HepG2 (cell line): Measurements from ENCODE around the gene UAP1L1. TPM values are rescaled to one million over a fixed set of nuclear protein-coding genes. Genes with fewer than 3 reads are reported as not detected.

Experiments
- FOSL2 ChIP-seq: sonication (generic); formaldehyde crosslinking; IDR thresholded peaks from 2 replicates; pipeline ENCODE4 v1.4.0; 2020; ENCODE audit warnings: missing genetic modification reagents
- FOXO1 ChIP-seq: sonication (generic); formaldehyde crosslinking; IDR thresholded peaks from 2 replicates; pipeline ENCODE4 v1.4.0; 2020; ENCODE audit warnings: missing genetic modification reagents
- NFIC ChIP-seq: IDR thresholded peaks from 2 replicates; pipeline ENCODE4 v1.6.1; 2012; ENCODE audit warnings: mild to moderate bottlenecking, low read length, inconsistent platforms
- PHB2 ChIP-seq: fragments of 450-650 bp; IDR thresholded peaks from 2 replicates; pipeline ENCODE4 v1.6.1; 2018; ENCODE audit not compliant: partially characterized antibody
- RAD51 ChIP-seq: fragments of 450-650 bp; IDR thresholded peaks from 2 replicates; pipeline ENCODE4 v1.6.1; 2016; ENCODE audit warnings: borderline replicate concordance
- RFX3 ChIP-seq: IDR thresholded peaks from 2 replicates; pipeline ENCODE4 v1.6.1; 2016; ENCODE audit warnings: missing biosample characterization, missing genetic modification reagents
- SPEN ChIP-seq: sonication (generic); formaldehyde crosslinking; IDR thresholded peaks from 2 replicates; pipeline ENCODE4 v1.5.1; 2020; ENCODE audit warnings: low read depth, mild to moderate bottlenecking, missing genetic modification reagents
- TAF15 ChIP-seq: fragments of 200-400 bp; formaldehyde crosslinking; IDR thresholded peaks from one replicate; pipeline ENCODE4 v1.6.1; 2018; ENCODE audit warnings: mild to moderate bottlenecking, low read depth, low read length; ENCODE audit not compliant: poor library complexity, severe bottlenecking
- TBL1XR1 ChIP-seq: fragments of 150-350 bp; IDR thresholded peaks from 2 replicates; pipeline ENCODE4 v1.6.1; 2014; ENCODE audit warnings: borderline replicate concordance, low read length; ENCODE audit not compliant: partially characterized antibody
- ZBTB38 ChIP-seq: sonication (generic); formaldehyde crosslinking; IDR thresholded peaks from 2 replicates; pipeline ENCODE4 v1.5.1; 2020; ENCODE audit warnings: mild to moderate bottlenecking, missing genetic modification reagents
- ZFAT ChIP-seq: sonication (generic); formaldehyde crosslinking; conservative IDR thresholded peaks from 2 replicates; pipeline ENCODE4 v1.8.1; 2023; ENCODE audit warnings: missing genetic modification reagents, inconsistent platforms
- ZNF660 ChIP-seq: sonication (generic); formaldehyde crosslinking; IDR thresholded peaks from 2 replicates; pipeline ENCODE4 v1.5.1; 2020; ENCODE audit warnings: mild to moderate bottlenecking, low read depth, missing genetic modification reagents, borderline replicate concordance
- ZNF766 ChIP-seq: sonication (generic); formaldehyde crosslinking; IDR thresholded peaks from 2 replicates; pipeline ENCODE4 v1.5.0; 2020; ENCODE audit warnings: missing genetic modification reagents, borderline replicate concordance
- ZNF777 ChIP-seq: sonication (generic); formaldehyde crosslinking; IDR thresholded peaks from 2 replicates; pipeline ENCODE4 v1.4.0; 2020; ENCODE audit warnings: missing genetic modification reagents
- polyA plus RNA-seq, 8 experiments: library from polyadenylated mRNA; depleted of rRNA in 3 of 8; stranded (reverse) in 7 of 8; unstranded in 1 of 8; fragments of >200 nt; fragmentation: Illumina TruSeq in 4 of 8; extraction: Trizol in 4 of 8; gene quantifications; 2 replicates each; pipeline versions ENCODE4 v1.2.1 to v1.2.3, GENCODE V29; 2011 to 2016; ENCODE audit warnings: low read depth in 4 of 8, missing spikeins in 1 of 8, mixed read lengths in 1 of 8; ENCODE audit not compliant: insufficient read depth in 1 of 8
- total RNA-seq, 5 experiments: library from RNA; depleted of rRNA; stranded (reverse); fragments of >200 nt; fragmentation: Illumina TruSeq; extraction: Trizol; gene quantifications; 2 replicates each; pipeline ENCODE4 v1.2.3, GENCODE V29; 2016; ENCODE audit warnings: low read depth in 1 of 5
- TF ChIP-seq, protein P1 (sequence below): sonication (generic); formaldehyde crosslinking; IDR thresholded peaks from 2 replicates; pipeline ENCODE4 v1.8.0; 2022; ENCODE audit warnings: missing genetic modification reagents, mild to moderate bottlenecking, moderate library complexity, borderline replicate concordance
- TF ChIP-seq, protein P2 (sequence below): sonication (generic); formaldehyde crosslinking; IDR thresholded peaks from 2 replicates; pipeline ENCODE4 v1.5.1; 2020; ENCODE audit warnings: missing genetic modification reagents, mild to moderate bottlenecking, borderline replicate concordance
- TF ChIP-seq, protein P3 (sequence below), 2 experiments: sonication (generic) in 1 of 2; formaldehyde crosslinking in 1 of 2; IDR thresholded peaks; 2 replicates each; pipeline versions ENCODE4 v1.4.0 to v1.6.1; 2018 to 2020; ENCODE audit warnings: missing genetic modification reagents in 2 of 2, borderline replicate concordance in 1 of 2, low read depth in 1 of 2, mild to moderate bottlenecking in 1 of 2, missing biosample characterization in 1 of 2
- TF ChIP-seq, protein P4 (sequence below): sonication (generic); formaldehyde crosslinking; IDR thresholded peaks from 2 replicates; pipeline ENCODE4 v1.5.0; 2020; ENCODE audit warnings: missing genetic modification reagents, mild to moderate bottlenecking, borderline replicate concordance
- TF ChIP-seq, protein P5 (sequence below): sonication (generic); formaldehyde crosslinking; IDR thresholded peaks from 2 replicates; pipeline ENCODE4 v1.9.0; 2021; ENCODE audit warnings: missing genetic modification reagents, mild to moderate bottlenecking, borderline replicate concordance
- TF ChIP-seq, protein P6 (sequence below): sonication (generic); formaldehyde crosslinking; IDR thresholded peaks from 2 replicates; pipeline ENCODE4 v1.4.0; 2020; ENCODE audit warnings: missing genetic modification reagents

Gene UAP1L1
- total and polyA plus RNA-seq, 2 of the 13 experiments (the other 11 are each of a cell fraction or from before 2014, with no cell fraction given), result 5.4 to 6.4 TPM

DNA sequence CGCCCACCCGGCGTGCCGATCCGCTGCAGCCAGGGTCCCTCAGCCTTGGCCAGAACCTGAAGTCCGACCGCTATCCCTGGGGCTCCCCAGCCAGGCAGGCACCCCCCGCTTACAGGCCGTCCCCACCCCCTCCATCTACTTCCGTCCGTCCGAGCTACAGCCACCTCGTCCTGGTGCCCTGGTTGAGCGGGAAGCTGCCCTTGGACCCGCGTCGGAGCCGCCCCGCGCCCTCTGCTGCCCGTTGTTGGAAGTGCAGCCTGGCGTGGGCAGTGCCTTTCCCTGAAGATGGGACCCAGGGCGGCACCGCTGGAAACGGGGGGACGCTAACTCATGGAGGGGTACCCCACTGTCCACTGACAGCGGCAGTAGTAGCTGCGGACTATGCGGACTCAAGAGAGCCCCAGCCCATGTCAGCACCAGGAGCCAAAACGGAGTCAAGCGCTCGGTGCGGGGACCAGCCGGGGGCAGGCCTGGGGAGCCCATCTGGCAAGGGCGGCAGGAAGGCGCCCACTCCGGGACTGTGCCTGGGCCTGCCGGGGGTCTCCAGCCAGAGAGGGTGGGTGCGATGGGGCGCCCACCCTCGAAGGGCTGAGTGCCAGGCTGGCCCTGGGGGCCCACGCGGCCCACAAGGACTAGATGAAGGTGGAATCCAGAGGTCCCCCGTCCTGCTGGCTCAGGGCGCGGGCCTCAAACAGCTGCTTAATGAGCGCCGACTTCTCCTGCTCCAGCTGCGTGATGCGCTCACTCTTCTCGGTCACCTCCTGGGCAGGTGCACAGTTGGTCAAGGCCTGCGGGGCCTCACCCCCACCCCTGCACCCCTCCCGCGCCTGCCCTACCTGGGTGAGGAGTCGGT, 13.1 kb upstream of the UAP1L1 start (continued):
- TF ChIP-seq, protein P1, sequence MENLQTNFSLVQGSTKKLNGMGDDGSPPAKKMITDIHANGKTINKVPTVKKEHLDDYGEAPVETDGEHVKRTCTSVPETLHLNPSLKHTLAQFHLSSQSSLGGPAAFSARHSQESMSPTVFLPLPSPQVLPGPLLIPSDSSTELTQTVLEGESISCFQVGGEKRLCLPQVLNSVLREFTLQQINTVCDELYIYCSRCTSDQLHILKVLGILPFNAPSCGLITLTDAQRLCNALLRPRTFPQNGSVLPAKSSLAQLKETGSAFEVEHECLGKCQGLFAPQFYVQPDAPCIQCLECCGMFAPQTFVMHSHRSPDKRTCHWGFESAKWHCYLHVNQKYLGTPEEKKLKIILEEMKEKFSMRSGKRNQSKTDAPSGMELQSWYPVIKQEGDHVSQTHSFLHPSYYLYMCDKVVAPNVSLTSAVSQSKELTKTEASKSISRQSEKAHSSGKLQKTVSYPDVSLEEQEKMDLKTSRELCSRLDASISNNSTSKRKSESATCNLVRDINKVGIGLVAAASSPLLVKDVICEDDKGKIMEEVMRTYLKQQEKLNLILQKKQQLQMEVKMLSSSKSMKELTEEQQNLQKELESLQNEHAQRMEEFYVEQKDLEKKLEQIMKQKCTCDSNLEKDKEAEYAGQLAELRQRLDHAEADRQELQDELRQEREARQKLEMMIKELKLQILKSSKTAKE, result no peak
- TF ChIP-seq, protein P2, sequence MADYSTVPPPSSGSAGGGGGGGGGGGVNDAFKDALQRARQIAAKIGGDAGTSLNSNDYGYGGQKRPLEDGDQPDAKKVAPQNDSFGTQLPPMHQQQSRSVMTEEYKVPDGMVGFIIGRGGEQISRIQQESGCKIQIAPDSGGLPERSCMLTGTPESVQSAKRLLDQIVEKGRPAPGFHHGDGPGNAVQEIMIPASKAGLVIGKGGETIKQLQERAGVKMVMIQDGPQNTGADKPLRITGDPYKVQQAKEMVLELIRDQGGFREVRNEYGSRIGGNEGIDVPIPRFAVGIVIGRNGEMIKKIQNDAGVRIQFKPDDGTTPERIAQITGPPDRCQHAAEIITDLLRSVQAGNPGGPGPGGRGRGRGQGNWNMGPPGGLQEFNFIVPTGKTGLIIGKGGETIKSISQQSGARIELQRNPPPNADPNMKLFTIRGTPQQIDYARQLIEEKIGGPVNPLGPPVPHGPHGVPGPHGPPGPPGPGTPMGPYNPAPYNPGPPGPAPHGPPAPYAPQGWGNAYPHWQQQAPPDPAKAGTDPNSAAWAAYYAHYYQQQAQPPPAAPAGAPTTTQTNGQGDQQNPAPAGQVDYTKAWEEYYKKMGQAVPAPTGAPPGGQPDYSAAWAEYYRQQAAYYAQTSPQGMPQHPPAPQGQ, result no peak
- TF ChIP-seq RAD51, result no peak
- peak; percentile 26 for TF ChIP-seq TAF15
- TF ChIP-seq ZNF660 (CRISPR knock-in tag), result no peak
- TF ChIP-seq ZNF777, result peak; percentile 74
- TF ChIP-seq, protein P3, sequence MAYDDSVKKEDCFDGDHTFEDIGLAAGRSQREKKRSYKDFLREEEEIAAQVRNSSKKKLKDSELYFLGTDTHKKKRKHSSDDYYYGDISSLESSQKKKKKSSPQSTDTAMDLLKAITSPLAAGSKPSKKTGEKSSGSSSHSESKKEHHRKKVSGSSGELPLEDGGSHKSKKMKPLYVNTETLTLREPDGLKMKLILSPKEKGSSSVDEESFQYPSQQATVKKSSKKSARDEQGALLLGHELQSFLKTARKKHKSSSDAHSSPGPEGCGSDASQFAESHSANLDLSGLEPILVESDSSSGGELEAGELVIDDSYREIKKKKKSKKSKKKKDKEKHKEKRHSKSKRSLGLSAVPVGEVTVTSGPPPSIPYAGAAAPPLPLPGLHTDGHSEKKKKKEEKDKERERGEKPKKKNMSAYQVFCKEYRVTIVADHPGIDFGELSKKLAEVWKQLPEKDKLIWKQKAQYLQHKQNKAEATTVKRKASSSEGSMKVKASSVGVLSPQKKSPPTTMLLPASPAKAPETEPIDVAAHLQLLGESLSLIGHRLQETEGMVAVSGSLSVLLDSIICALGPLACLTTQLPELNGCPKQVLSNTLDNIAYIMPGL (CRISPR knock-in tag; IDR thresholded peaks at IDR 0.05; ENCODE audit: borderline replicate concordance in 1 of 2, low read depth in 1 of 2), result peak; percentile 37 to 63; a peak in 2 of 4 replicates
- TF ChIP-seq ZBTB38, result peak; percentile 93
- TF ChIP-seq ZNF766 (CRISPR knock-in tag), result no peak
- no peak for TF ChIP-seq FOSL2 (CRISPR knock-in tag)
- TF ChIP-seq, protein P4, sequence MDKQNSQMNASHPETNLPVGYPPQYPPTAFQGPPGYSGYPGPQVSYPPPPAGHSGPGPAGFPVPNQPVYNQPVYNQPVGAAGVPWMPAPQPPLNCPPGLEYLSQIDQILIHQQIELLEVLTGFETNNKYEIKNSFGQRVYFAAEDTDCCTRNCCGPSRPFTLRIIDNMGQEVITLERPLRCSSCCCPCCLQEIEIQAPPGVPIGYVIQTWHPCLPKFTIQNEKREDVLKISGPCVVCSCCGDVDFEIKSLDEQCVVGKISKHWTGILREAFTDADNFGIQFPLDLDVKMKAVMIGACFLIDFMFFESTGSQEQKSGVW (CRISPR knock-in tag), result no peak
- no peak for TF ChIP-seq NFIC
- TF ChIP-seq, protein P5, sequence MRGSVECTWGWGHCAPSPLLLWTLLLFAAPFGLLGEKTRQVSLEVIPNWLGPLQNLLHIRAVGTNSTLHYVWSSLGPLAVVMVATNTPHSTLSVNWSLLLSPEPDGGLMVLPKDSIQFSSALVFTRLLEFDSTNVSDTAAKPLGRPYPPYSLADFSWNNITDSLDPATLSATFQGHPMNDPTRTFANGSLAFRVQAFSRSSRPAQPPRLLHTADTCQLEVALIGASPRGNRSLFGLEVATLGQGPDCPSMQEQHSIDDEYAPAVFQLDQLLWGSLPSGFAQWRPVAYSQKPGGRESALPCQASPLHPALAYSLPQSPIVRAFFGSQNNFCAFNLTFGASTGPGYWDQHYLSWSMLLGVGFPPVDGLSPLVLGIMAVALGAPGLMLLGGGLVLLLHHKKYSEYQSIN, result no peak
- TF ChIP-seq SPEN (CRISPR knock-in tag), result 0 out of 2 replicates have a peak, but pooled peaks have one; percentile 44
- TF ChIP-seq, protein P6, sequence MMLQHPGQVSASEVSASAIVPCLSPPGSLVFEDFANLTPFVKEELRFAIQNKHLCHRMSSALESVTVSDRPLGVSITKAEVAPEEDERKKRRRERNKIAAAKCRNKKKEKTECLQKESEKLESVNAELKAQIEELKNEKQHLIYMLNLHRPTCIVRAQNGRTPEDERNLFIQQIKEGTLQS (CRISPR knock-in tag), result 0 out of 2 replicates have a peak, but pooled peaks have one; percentile 19
- no peak for TF ChIP-seq FOXO1 (CRISPR knock-in tag)
- no peak for TF ChIP-seq PHB2
- no peak for TF ChIP-seq TBL1XR1
- TF ChIP-seq ZFAT (CRISPR knock-in tag), result no peak
- no peak for TF ChIP-seq RFX3
